ENCODE results near the gene SIRT2. TPM values are rescaled to one million over a fixed set of nuclear protein-coding genes. Genes with fewer than 3 reads are reported as not detected.

SIRT2 gene
- total RNA-seq, 4 donors from 2014 or later, result 90.4 to 100 (median 96.2) TPM

GRCh38 chr19:38922482-38922881, 23.1 kb upstream of the SIRT2 start:
- 96% methylated on average over 5 of the region's 5 CpGs for WGBS
- Histone ChIP-seq H3K4me1 (no peaks in the 10 kb centered on the region), H3K27ac (no peak overlapping the region), H3K9me3 (no peaks in the 10 kb centered on the region), H3K27me3 (no peaks in the 10 kb centered on the region), H3K4me3 (no peak overlapping the region), H3K36me3 (peaks cover 32% of the 10 kb centered on the region)
- DNase-seq (ENCODE audit: low spot score in 2 of 2), result no peak
- TF ChIP-seq CTCF (IDR thresholded peaks at IDR 0.05) (no peak), POLR2AphosphoS5 (IDR thresholded peaks at IDR 0.05) (no peak), EP300 (IDR thresholded peaks at IDR 0.05) (no peak), POLR2A (IDR thresholded peaks at IDR 0.05) (no peak)

GRCh38 chr19:38921420-38922274, 22.2 kb upstream of the SIRT2 start:
- Histone ChIP-seq H3K4me3 (no peak overlapping the region), H3K27me3 (no peaks in the 10 kb centered on the region), H3K9me3 (no peaks in the 10 kb centered on the region), H3K27ac (no peak overlapping the region), H3K4me1 (no peaks in the 10 kb centered on the region), H3K36me3 (peaks cover 32% of the 10 kb centered on the region)
- WGBS, result 83% methylated on average over 13 of the region's 20 CpGs
- DNase-seq (ENCODE audit: low spot score in 2 of 2), result no peak
- TF ChIP-seq POLR2AphosphoS5 (IDR thresholded peaks at IDR 0.05) (no peak), EP300 (IDR thresholded peaks at IDR 0.05) (no peak), CTCF (IDR thresholded peaks at IDR 0.05) (no peak), POLR2A (IDR thresholded peaks at IDR 0.05) (no peak)

GRCh38 chr19:38920602-38921419, 21.4 kb upstream of the SIRT2 start:
- peaks cover 32% of the 10 kb centered on the region for H3K36me3 ChIP-seq
- TF ChIP-seq POLR2AphosphoS5 (IDR thresholded peaks at IDR 0.05), result no peak
- no peak for TF ChIP-seq POLR2A (IDR thresholded peaks at IDR 0.05)
- TF ChIP-seq CTCF (IDR thresholded peaks at IDR 0.05), result no peak
- TF ChIP-seq EP300 (IDR thresholded peaks at IDR 0.05), result no peak
- H3K9me3 ChIP-seq, result no peaks in the 10 kb centered on the region
- no peak for DNase-seq (ENCODE audit: low spot score in 2 of 2)
- H3K4me1 ChIP-seq, result no peaks in the 10 kb centered on the region
- no peak overlapping the region for H3K27ac ChIP-seq
- no peak overlapping the region for H3K4me3 ChIP-seq
- H3K27me3 ChIP-seq, result no peaks in the 10 kb centered on the region
- WGBS, result 56% methylated on average over 7 of the region's 14 CpGs

- no peaks in the 10 kb centered on the region for H3K9me3 ChIP-seq
- peaks cover 31% of the 10 kb centered on the region for H3K36me3 ChIP-seq
- DNase-seq (ENCODE audit: low spot score in 2 of 2), result no peak
- H3K27me3 ChIP-seq, result no peaks in the 10 kb centered on the region
- 43% methylated on average over 21 of the region's 21 CpGs for WGBS
- no peak for TF ChIP-seq CTCF (IDR thresholded peaks at IDR 0.05)
- TF ChIP-seq POLR2AphosphoS5 (IDR thresholded peaks at IDR 0.05), result no peak
- no peak for TF ChIP-seq POLR2A (IDR thresholded peaks at IDR 0.05)
- TF ChIP-seq EP300 (IDR thresholded peaks at IDR 0.05), result no peak
- no peaks in the 10 kb centered on the region for H3K4me1 ChIP-seq
- no peak overlapping the region for H3K27ac ChIP-seq
- no peak overlapping the region for H3K4me3 ChIP-seq
Measured at GRCh38 chr19:38919837-38920601, 20.6 kb upstream of the SIRT2 start.
